RWPE2 (cell line): Measurements from ENCODE around the gene SGMS1.

Experiments used
- ATAC-seq: fragments of 200-7000 bp; cut with Tn5 transposase; 3 replicates; pipeline ENCODE4 v1.9.1; 2021; ENCODE audit warnings: low read depth
- DNase-seq: peaks from one replicate; pipeline ENCODE4 v3.0.0-alpha.2; 2020; ENCODE audit warnings: low spot score
- H3K27ac ChIP-seq: fragments of 450-650 bp; 2 replicates; pipeline ENCODE4 v1.5.1; 2017; ENCODE audit warnings: mild to moderate bottlenecking; ENCODE audit not compliant: poor library complexity, severe bottlenecking
- H3K27me3 ChIP-seq: fragments of 250-450 bp; sonication (Bioruptor Pico); 2 replicates; pipeline ENCODE4 v1.5.1; 2021; ENCODE audit warnings: mild to moderate bottlenecking, moderate library complexity; ENCODE audit not compliant: insufficient read depth, poor library complexity, severe bottlenecking
- H3K36me3 ChIP-seq: fragments of 250-450 bp; sonication (Bioruptor Pico); 2 replicates; pipeline ENCODE4 v1.5.1; 2020; ENCODE audit warnings: low read depth, mild to moderate bottlenecking, moderate library complexity
- H3K4me1 ChIP-seq: fragments of 250-450 bp; sonication (Bioruptor Pico); 2 replicates; pipeline ENCODE4 v1.5.1; 2021; ENCODE audit warnings: mild to moderate bottlenecking, moderate library complexity; ENCODE audit not compliant: insufficient read depth, poor library complexity, severe bottlenecking
- H3K4me3 ChIP-seq: fragments of 250-450 bp; sonication (Bioruptor Pico); 2 replicates; pipeline ENCODE4 v1.5.1; 2021; ENCODE audit warnings: mild to moderate bottlenecking, moderate library complexity; ENCODE audit not compliant: severe bottlenecking
- H3K9me3 ChIP-seq: fragments of 250-450 bp; sonication (Bioruptor Pico); 2 replicates; pipeline ENCODE4 v1.5.1; 2021; ENCODE audit warnings: mild to moderate bottlenecking, moderate library complexity; ENCODE audit not compliant: severe bottlenecking
- TF ChIP-seq, protein P1 (sequence below): fragments of 450-650 bp; IDR thresholded peaks from one replicate; pipeline ENCODE4 v1.5.1; 2017; ENCODE audit warnings: mild to moderate bottlenecking, moderate library complexity; ENCODE audit not compliant: poor library complexity, severe bottlenecking

Gene SGMS1

DNA sequence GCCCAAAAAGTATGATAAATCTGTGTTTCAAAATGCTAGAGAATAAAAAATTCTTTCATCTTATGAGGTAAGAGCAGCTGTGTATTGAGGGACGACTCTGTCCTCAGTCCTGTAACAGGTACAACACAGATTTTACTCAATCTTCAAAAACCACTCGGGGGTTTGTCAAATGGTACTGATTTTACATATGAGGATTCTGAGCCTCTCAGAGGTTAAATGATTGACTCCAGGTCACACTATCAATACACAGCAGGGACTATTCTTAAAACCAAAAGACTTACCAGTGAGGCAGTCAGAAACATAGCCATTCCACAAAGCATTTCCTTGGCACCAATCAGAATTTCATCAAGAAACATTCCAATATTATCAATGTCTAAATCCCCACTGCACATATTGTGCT, 95.5 kb downstream of the SGMS1 start:
- Histone ChIP-seq H3K9me3 (no peaks in the 10 kb centered on the region), H3K36me3 (no peaks in the 10 kb centered on the region), H3K4me3 (no peak overlapping the region), H3K4me1 (no peaks in the 10 kb centered on the region), H3K27ac (no peak overlapping the region), H3K27me3 (no peaks in the 10 kb centered on the region)
- DNase-seq = no peak
- TF ChIP-seq, protein P1, sequence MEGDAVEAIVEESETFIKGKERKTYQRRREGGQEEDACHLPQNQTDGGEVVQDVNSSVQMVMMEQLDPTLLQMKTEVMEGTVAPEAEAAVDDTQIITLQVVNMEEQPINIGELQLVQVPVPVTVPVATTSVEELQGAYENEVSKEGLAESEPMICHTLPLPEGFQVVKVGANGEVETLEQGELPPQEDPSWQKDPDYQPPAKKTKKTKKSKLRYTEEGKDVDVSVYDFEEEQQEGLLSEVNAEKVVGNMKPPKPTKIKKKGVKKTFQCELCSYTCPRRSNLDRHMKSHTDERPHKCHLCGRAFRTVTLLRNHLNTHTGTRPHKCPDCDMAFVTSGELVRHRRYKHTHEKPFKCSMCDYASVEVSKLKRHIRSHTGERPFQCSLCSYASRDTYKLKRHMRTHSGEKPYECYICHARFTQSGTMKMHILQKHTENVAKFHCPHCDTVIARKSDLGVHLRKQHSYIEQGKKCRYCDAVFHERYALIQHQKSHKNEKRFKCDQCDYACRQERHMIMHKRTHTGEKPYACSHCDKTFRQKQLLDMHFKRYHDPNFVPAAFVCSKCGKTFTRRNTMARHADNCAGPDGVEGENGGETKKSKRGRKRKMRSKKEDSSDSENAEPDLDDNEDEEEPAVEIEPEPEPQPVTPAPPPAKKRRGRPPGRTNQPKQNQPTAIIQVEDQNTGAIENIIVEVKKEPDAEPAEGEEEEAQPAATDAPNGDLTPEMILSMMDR = no peak
- ATAC-seq = no peak

DNA sequence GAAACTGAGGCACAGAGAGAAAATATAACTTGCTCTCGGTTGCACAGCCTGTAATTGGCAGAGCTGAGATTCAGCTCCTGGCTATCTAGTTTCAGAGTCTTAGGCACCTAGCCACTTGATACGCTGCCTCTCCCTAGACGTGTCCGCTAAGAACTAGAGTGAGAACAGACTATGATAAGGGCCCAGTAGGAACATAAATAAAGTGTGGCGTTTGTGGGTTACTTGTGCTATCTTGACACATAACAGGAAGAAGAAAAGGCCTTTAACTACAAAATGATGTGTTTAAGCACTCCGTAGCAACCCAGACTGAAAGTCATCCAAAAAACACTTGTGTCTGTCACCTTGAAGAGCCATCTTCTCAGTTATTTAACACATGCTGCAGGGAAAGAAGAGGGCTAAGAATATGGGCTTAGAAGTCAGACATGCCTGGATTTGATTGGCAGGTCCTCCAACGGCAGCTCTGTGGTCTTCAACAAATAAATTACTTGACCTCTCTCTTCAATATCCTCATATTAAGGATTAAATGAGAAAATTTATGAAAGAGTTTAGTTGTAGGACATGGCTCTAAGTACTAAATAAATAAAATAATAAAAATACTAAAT, 96.2 kb downstream of the SGMS1 start:
- DNase-seq (no peak), ATAC-seq (no peak)
- H3K9me3 ChIP-seq = no peaks in the 10 kb centered on the region
- H3K36me3 ChIP-seq = no peaks in the 10 kb centered on the region
- H3K27ac ChIP-seq = no peak overlapping the region
- TF ChIP-seq, protein P1 = no peak
- no peak overlapping the region for H3K4me3 ChIP-seq
- H3K27me3 ChIP-seq = no peaks in the 10 kb centered on the region
- H3K4me1 ChIP-seq = no peaks in the 10 kb centered on the region

- DNase-seq = no peak
- Histone ChIP-seq H3K4me1 (no peaks in the 10 kb centered on the region), H3K36me3 (no peaks in the 10 kb centered on the region), H3K9me3 (no peaks in the 10 kb centered on the region), H3K27ac (no peak overlapping the region), H3K4me3 (no peak overlapping the region), H3K27me3 (no peaks in the 10 kb centered on the region)
- ATAC-seq = no peak
- TF ChIP-seq, protein P1 = no peak
Observed at GRCh38 chr10:50526185-50526584, 97.6 kb downstream of the SGMS1 start.

DNA sequence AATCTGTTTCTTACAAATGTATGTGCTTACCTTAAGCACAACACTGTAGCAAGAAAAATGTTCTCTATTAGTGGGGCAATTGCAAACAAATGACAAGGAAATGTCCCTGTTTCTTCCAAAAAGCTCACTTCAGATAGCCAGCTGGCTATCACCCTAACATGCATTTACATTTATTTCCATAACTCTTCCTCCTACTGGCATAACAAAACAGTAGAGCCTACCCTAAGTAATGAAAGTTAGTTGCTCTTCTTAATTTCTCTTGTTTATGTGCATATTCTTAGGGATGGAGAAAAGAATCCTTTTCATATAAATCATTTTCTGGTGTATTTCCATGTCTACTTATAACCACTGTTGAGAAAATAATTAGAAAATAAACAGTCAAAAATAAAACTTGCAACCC, 100.4 kb downstream of the SGMS1 start:
- Histone ChIP-seq H3K4me3 (no peak overlapping the region), H3K36me3 (no peaks in the 10 kb centered on the region), H3K9me3 (no peaks in the 10 kb centered on the region), H3K27me3 (no peaks in the 10 kb centered on the region), H3K27ac (no peak overlapping the region), H3K4me1 (no peaks in the 10 kb centered on the region)
- no peak for DNase-seq
- TF ChIP-seq, protein P1 = no peak
- no peak for ATAC-seq

DNA sequence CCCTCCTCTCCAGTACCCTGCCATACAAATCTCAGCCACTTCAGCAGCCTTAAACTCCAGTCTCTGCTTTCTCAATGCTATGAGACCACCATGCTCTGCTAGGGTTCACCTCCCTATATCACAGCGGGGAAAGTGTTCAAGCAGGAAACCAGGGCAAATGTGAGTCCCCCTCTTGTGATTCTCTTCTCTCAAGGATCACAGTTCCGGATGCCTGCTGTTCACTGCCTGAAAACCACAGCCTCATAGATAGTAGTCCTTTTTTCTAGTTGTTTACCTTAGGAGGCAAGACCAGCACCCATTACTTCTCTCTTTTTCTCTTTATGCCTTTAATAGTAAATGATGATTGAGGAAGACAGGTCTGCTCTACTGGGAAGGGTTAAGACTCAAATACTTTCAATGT, 100.8 kb downstream of the SGMS1 start:
- TF ChIP-seq, protein P1 = no peak
- DNase-seq (no peak), ATAC-seq (no peak)
- Histone ChIP-seq H3K27me3 (no peaks in the 10 kb centered on the region), H3K9me3 (no peaks in the 10 kb centered on the region), H3K4me3 (no peak overlapping the region), H3K27ac (no peak overlapping the region), H3K36me3 (no peaks in the 10 kb centered on the region), H3K4me1 (no peaks in the 10 kb centered on the region)
